Measurements from ENCODE around the gene BTBD16. TPM values are rescaled to one million over a fixed set of nuclear protein-coding genes. Genes with fewer than 3 reads are reported as not detected.

The BTBD16 gene
- total RNA-seq, 1 donor = not detected

DNA sequence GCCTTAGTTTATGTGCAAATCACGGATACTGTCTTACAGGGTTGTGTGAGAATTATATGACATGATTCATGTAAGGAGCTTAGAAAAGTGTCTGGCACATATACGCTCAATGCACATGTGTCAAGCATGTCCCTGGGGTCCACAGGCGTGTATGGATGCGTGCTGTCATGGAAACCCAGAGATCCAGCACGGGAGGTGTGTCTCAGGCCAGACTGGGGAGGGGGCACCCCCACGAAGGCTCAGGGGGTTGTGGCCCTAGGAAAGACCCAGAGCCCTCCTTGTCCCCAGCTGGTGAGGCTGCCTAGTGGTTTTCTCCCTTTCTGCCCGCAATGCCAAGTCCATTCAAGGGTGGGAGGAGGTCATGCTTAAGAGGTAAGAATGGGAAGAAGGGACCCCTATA, 9.1 kb downstream of the BTBD16 start:
- Histone ChIP-seq H3K27me3 (ENCODE audit: insufficient read depth, low read length) (no peaks in the 10 kb centered on the region), H2AFZ (ENCODE audit: low read length) (peak overlapping the region; percentile 48), H3K27ac (ENCODE audit: low read depth, low read length) (no peak overlapping the region), H3K4me1 (ENCODE audit: insufficient read depth, low read length) (peaks cover 16% of the 10 kb centered on the region), H3K36me3 (ENCODE audit: insufficient read depth, low read length) (no peaks in the 10 kb centered on the region), H3K79me2 (ENCODE audit: insufficient read depth, low read length) (no peaks in the 10 kb centered on the region), H4K20me1 (ENCODE audit: insufficient read depth, low read length) (no peaks in the 10 kb centered on the region), H3K4me3 (ENCODE audit: insufficient read depth, low read length) (no peak overlapping the region), H3K4me2 (ENCODE audit: insufficient read depth, low read length) (peak overlapping the region; percentile 62), H3K9me3 (ENCODE audit: low read depth, low read length) (no peaks in the 10 kb centered on the region)
- no peak for DNase-seq (ENCODE audit: insufficient read length, low spot score, missing footprints)
- TF ChIP-seq, protein P1, sequence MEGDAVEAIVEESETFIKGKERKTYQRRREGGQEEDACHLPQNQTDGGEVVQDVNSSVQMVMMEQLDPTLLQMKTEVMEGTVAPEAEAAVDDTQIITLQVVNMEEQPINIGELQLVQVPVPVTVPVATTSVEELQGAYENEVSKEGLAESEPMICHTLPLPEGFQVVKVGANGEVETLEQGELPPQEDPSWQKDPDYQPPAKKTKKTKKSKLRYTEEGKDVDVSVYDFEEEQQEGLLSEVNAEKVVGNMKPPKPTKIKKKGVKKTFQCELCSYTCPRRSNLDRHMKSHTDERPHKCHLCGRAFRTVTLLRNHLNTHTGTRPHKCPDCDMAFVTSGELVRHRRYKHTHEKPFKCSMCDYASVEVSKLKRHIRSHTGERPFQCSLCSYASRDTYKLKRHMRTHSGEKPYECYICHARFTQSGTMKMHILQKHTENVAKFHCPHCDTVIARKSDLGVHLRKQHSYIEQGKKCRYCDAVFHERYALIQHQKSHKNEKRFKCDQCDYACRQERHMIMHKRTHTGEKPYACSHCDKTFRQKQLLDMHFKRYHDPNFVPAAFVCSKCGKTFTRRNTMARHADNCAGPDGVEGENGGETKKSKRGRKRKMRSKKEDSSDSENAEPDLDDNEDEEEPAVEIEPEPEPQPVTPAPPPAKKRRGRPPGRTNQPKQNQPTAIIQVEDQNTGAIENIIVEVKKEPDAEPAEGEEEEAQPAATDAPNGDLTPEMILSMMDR (IDR thresholded peaks at IDR 0.05; ENCODE audit: extremely low read depth, low read depth, low read length) = no peak

DNA sequence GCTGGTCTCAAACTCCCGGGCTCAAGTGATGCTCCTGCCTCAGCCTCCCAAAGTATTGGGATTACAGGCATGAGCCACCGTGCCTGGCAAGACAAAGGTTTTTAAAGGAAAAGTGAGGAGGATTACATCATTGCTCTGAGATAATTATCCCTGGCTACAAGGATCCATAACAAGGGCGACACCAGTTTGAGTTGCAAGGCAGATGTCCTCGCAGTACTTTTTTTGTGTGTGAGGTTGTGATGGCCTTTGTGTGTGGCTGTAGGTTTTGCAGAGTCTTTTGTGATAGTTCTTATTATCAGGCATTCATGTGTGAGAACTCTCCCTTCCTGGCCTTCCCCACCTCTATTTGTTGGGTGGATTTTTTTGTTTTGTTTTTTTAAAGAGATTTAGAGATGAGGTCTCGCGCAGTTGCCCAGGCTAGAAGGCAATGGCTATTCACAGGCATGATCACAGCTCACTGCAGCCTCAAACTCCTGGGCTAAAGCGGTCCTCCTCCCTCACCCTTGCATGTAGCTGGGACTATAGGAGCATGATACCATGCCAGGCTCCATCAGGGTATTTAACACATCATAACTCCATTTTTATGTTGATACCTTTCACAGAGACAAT, 10.0 kb downstream of the BTBD16 start:
- Histone ChIP-seq H3K79me2 (ENCODE audit: insufficient read depth, low read length) (no peaks in the 10 kb centered on the region), H3K4me1 (ENCODE audit: insufficient read depth, low read length) (peaks cover 16% of the 10 kb centered on the region), H3K27ac (ENCODE audit: low read depth, low read length) (no peak overlapping the region), H2AFZ (ENCODE audit: low read length) (no peak overlapping the region), H4K20me1 (ENCODE audit: insufficient read depth, low read length) (no peaks in the 10 kb centered on the region), H3K4me2 (ENCODE audit: insufficient read depth, low read length) (no peak overlapping the region), H3K36me3 (ENCODE audit: insufficient read depth, low read length) (no peaks in the 10 kb centered on the region), H3K27me3 (ENCODE audit: insufficient read depth, low read length) (peaks cover under 1% of the 10 kb centered on the region), H3K4me3 (ENCODE audit: insufficient read depth, low read length) (no peak overlapping the region), H3K9me3 (ENCODE audit: low read depth, low read length) (no peaks in the 10 kb centered on the region)
- DNase-seq (ENCODE audit: insufficient read length, low spot score, missing footprints) = no peak
- TF ChIP-seq, protein P1 (IDR thresholded peaks at IDR 0.05; ENCODE audit: extremely low read depth, low read depth, low read length) = no peak

DNA sequence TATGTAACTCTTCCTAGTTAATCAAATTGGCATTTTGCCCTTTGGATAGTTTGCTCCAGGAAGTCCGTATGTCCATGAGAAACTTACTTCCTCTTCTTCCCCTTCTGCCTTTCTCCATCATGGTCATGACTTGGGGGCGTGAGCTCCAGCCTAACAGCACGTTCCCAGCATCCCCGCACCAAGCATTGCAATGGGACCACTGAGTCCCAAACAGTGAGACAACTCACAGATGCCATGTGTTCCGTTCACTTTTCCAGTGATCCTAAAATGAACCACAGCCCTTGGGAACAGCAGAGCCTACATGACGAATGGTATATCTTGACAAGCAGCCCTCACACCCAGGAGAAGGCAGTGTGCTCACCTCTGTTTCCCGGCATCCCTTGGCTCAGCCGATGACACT, 10.7 kb downstream of the BTBD16 start:
- H3K36me3 ChIP-seq (ENCODE audit: insufficient read depth, low read length) = no peaks in the 10 kb centered on the region
- peak overlapping the region; percentile 22 for H3K27ac ChIP-seq (ENCODE audit: low read depth, low read length)
- peak overlapping the region; percentile 43 for H2AFZ ChIP-seq (ENCODE audit: low read length)

DNA sequence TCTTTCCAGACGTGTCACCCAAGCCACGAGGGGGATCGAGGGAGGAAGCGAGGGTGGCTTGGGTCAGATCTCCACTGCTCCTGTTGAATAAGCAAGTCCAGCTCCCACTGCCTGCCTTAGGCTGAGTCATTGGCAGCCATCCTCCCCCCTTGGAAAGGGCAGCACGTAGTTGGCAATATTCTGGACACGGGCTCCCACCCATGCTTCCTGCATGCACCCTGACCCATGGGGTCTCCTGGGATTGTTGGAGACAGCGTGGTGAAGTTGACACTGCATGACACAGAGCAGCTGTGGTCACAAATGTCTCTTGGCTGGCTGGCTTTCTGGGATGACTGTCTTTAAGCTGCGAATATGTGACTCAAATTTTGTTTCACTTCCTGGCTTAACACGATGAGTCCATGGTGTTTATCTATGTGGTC, 11.2 kb downstream of the BTBD16 start:
- Histone ChIP-seq H3K27me3 (ENCODE audit: insufficient read depth, low read length) (peaks cover 5% of the 10 kb centered on the region), H3K4me2 (ENCODE audit: insufficient read depth, low read length) (peak overlapping the region; percentile 62), H3K79me2 (ENCODE audit: insufficient read depth, low read length) (no peaks in the 10 kb centered on the region), H3K9me3 (ENCODE audit: low read depth, low read length) (no peaks in the 10 kb centered on the region), H4K20me1 (ENCODE audit: insufficient read depth, low read length) (no peaks in the 10 kb centered on the region), H3K27ac (ENCODE audit: low read depth, low read length) (peak overlapping the region; percentile 22), H3K4me3 (ENCODE audit: insufficient read depth, low read length) (peak overlapping the region; percentile 46), H3K36me3 (ENCODE audit: insufficient read depth, low read length) (no peaks in the 10 kb centered on the region), H3K4me1 (ENCODE audit: insufficient read depth, low read length) (peaks cover 19% of the 10 kb centered on the region), H2AFZ (ENCODE audit: low read length) (peak overlapping the region; percentile 43)
- DNase-seq (ENCODE audit: insufficient read length, low spot score, missing footprints) = no peak
- TF ChIP-seq, protein P1 (IDR thresholded peaks at IDR 0.05; ENCODE audit: extremely low read depth, low read depth, low read length) = no peak

More for the DNA sequence above, 10.7 kb downstream of the BTBD16 start:
- H3K4me3 ChIP-seq (ENCODE audit: insufficient read depth, low read length) = peak overlapping the region; percentile 46
- H3K27me3 ChIP-seq (ENCODE audit: insufficient read depth, low read length) = peaks cover 5% of the 10 kb centered on the region
- no peaks in the 10 kb centered on the region for H3K79me2 ChIP-seq (ENCODE audit: insufficient read depth, low read length)
- TF ChIP-seq, protein P1 (IDR thresholded peaks at IDR 0.05; ENCODE audit: extremely low read depth, low read depth, low read length) = no peak
- H3K9me3 ChIP-seq (ENCODE audit: low read depth, low read length) = no peaks in the 10 kb centered on the region
- no peaks in the 10 kb centered on the region for H4K20me1 ChIP-seq (ENCODE audit: insufficient read depth, low read length)
- H3K4me1 ChIP-seq (ENCODE audit: insufficient read depth, low read length) = peaks cover 16% of the 10 kb centered on the region
- no peak for DNase-seq (ENCODE audit: insufficient read length, low spot score, missing footprints)
- peak overlapping the region; percentile 62 for H3K4me2 ChIP-seq (ENCODE audit: insufficient read depth, low read length)
